HG03571 (cell line): ENCODE results near the gene ATF2.

Source experiments
- ATAC-seq: cut with Tn5 transposase; IDR thresholded peaks from one replicate; pipeline ENCODE4 v1.9.1; 2021; ENCODE audit not compliant: unreplicated experiment

Gene ATF2

GRCh38 chr2:175167792-175168563, at the start of gene ATF2:
TSS of gene ATF2 (minus strand) at chr2:175168203. CDS start at chr2:175136443, 31,760 bp downstream.
- ATAC-seq = peak; percentile 95

GRCh38 chr2:175207741-175208438, 39.9 kb upstream of the ATF2 start:
- ATAC-seq = no peak

GRCh38 chr2:175206866-175207265, 38.9 kb upstream of the ATF2 start:
- ATAC-seq = no peak

GRCh38 chr2:175205523-175205922, 37.5 kb upstream of the ATF2 start:
- ATAC-seq = no peak

- ATAC-seq = peak; percentile 75
Observed at GRCh38 chr2:175203621-175204496, 35.9 kb upstream of the ATF2 start.

- ATAC-seq = no peak
Observed at GRCh38 chr2:175195012-175195411, 27.0 kb upstream of the ATF2 start.

GRCh38 chr2:175188761-175189160, 20.8 kb upstream of the ATF2 start:
- no peak for ATAC-seq

GRCh38 chr2:175187378-175187777, 19.4 kb upstream of the ATF2 start:
- ATAC-seq = no peak

GRCh38 chr2:175183674-175184073, 15.7 kb upstream of the ATF2 start:
- ATAC-seq = no peak

GRCh38 chr2:175181877-175182308, 13.9 kb upstream of the ATF2 start:
- ATAC-seq = no peak

GRCh38 chr2:175181104-175181876, 13.3 kb upstream of the ATF2 start, which contains the start of gene ATP5MC3:
TSS of gene ATP5MC3 (minus strand) at chr2:175181710. CDS start at chr2:175181393, 317 bp downstream.
- peak; percentile 91 for ATAC-seq

GRCh38 chr2:175180701-175181103, 12.7 kb upstream of the ATF2 start:
- ATAC-seq = peak; percentile 48

- ATAC-seq = no peak
Observed at GRCh38 chr2:175176624-175177023, 8.6 kb upstream of the ATF2 start.

GRCh38 chr2:175175896-175176295, 7.9 kb upstream of the ATF2 start:
- no peak for ATAC-seq

GRCh38 chr2:175175320-175175719, 7.3 kb upstream of the ATF2 start:
- no peak for ATAC-seq

- no peak for ATAC-seq
Observed at GRCh38 chr2:175170659-175171304, 2.8 kb upstream of the ATF2 start.

- no peak for ATAC-seq
Observed at GRCh38 chr2:175169191-175169590, 1.2 kb upstream of the ATF2 start.

- peak; percentile 19 for ATAC-seq
Observed at GRCh38 chr2:175168564-175168945, 552 bp upstream of the ATF2 start.

GRCh38 chr2:175167076-175167791, 769 bp downstream of the ATF2 start:
- ATAC-seq = no peak
